HFF-Myc (cell line): ENCODE measurements around the gene DMD.
A peak's percentile ranks its signal among the peaks of the same experiment; 100 is the strongest.

Source experiments
- DNase-seq: peaks from one replicate; pipeline ENCODE4 v3.0.0-alpha.2; 2011; ENCODE audit warnings: low read depth; ENCODE audit errors: extremely low read depth
- H3K4me3 ChIP-seq: replicated peaks from 2 replicates; pipeline ENCODE4 v1.5.1; 2011; ENCODE audit warnings: low read depth, mild to moderate bottlenecking, control low read depth, low read length
- CTCF ChIP-seq: IDR thresholded peaks from 2 replicates; pipeline ENCODE4 v1.5.1; 2012; ENCODE audit warnings: mild to moderate bottlenecking, low read depth, low read length, control low read depth; ENCODE audit errors: missing control alignments

The DMD gene

GRCh38 chrX:31271615-31272471 lies 1939.5 kb downstream of the DMD start:
- TF ChIP-seq CTCF = no peak
- no peak overlapping the region for H3K4me3 ChIP-seq
- no peak for DNase-seq

- no peak overlapping the region for H3K4me3 ChIP-seq
- no peak for DNase-seq
- TF ChIP-seq CTCF = no peak
Measured at GRCh38 chrX:31269914-31270313, 1941.4 kb downstream of the DMD start.

- H3K4me3 ChIP-seq = no peak overlapping the region
- no peak for TF ChIP-seq CTCF
- DNase-seq = no peak
Measured at GRCh38 chrX:31268359-31268758, 1943.0 kb downstream of the DMD start.

GRCh38 chrX:31266203-31267076 lies 1944.9 kb downstream of the DMD start:
- peak overlapping the region; percentile 56 for H3K4me3 ChIP-seq
- no peak for DNase-seq
- no peak for TF ChIP-seq CTCF

GRCh38 chrX:31265383-31265782 lies 1946.0 kb downstream of the DMD start:
- H3K4me3 ChIP-seq = no peak overlapping the region
- no peak for TF ChIP-seq CTCF
- DNase-seq = no peak

- TF ChIP-seq CTCF = no peak
- H3K4me3 ChIP-seq = no peak overlapping the region
- no peak for DNase-seq
Measured at GRCh38 chrX:31260351-31260750, 1951.0 kb downstream of the DMD start.
